ENCODE measurements around the gene ATP8A1.

Gene ATP8A1

DNA sequence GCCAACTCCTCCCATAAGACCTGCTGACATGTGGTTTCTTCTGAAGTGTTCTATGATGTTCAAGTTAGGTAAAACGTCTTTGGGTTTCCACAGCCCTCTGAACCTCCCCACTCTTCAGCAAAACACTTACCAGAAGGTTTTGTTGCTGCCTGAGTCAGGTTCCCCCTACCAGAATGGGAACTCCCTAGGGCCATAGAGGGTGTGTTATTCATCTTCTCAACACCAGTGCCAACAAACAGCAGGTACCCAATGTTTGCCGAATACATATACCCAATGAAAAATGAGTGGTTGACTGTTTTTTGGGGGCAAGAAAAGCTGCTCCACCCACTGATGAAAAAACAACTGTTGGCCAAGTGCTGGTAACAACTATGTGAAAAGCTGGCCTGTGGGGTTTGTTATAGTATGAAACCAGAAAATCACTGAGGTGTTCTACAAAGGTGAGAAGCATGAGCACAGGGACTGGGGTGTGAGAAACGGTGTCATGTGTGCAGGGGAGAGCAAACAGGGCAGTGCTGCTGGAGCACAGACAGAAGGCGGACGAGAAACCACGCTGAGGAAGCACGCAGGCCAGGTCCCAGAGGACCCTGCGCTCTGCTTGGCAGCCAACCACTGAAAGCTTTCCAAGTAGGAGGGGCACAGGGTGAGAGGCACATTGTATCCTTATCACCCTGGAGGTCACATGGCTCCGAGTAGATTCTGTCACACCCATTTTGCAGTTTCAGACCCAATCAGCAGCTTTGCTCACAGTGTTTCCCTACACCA is 28.8 kb downstream of the ATP8A1 start:
- FAIRE-seq (no peak), DNase-seq (ENCODE audit: low spot score) (no peak)

DNA sequence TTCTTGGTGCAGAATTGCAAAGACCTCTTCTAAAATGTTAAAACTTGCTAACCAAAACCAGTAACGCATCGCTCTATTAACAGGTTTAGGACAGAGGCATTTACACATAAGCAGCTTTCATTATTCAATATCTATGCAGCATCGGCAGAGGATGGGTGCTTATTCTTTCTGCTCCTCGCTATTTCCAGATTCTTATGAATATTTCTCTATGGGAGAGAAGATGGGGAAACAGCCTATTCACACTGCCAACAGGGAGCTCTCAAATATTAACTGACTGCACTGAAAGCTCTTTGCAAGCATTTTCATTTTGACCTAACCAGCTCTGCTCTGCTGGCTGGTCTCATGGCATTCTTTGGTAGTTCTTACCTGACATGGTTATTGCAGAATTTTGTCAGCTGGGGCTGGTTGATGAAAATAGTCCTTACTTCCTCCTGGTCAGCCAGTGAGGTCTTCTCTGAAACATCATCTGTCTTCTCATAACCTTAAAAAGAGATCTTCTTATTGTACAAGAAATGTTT is 30.2 kb downstream of the ATP8A1 start:
- DNase-seq (ENCODE audit: low spot score) (no peak), FAIRE-seq (no peak)

DNA sequence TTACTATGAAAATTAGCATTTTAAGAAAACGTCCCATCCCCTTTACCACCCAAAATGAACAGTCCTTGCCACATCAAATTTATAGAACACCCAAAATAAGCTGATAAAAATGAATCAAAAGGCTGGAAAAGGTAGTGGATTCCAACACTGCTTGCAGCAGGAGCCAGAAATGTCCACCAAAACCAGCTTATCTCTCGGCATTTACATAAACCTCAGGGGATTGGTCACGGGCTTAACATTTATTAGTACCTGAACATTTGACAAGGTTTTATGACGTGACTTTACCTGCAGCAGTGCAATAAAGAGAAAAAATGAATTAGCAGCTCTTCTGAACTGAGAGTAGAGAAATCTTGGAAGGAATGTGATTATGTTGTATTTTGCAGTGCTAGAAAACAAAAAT is 31.6 kb downstream of the ATP8A1 start:
- DNase-seq (ENCODE audit: low spot score) (no peak), FAIRE-seq (no peak)

DNA sequence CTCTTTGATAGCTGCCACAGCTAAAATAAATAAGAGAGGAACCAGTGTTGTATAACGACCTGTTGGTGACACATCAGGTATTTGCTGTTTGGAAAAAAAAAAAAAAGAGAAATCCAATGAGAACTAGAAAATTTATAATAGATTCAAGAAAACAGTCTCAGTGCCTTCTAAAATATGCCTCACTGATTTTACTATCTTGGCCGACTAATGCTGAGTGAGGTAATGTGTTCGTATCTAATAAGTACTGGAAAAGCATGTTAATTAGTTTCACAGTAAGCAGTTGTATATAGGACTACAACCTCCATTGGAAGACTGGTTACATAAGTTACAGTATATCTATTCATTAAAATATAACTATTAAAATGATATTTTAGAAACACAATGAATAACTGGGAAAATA is 32.4 kb downstream of the ATP8A1 start:
- DNase-seq (ENCODE audit: low spot score), result no peak
- no peak for FAIRE-seq

DNA sequence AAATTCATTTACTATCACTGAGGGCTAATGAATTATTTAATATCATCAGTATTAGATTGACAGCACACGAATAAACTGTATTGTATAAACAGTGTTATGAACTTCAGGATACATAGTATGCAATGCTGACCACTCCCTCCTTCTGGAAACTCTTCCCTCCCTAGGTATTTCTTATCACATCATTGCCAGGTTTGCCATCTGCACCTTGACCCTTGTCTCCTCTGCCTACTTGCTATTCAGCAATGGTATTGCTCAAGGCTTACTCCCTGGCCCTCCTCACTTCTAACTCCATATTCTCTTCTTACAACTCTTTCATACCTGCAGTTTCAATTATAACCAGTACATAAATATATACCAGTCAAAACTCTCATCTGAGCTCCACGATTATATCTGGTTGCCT is 38.9 kb downstream of the ATP8A1 start:
- FAIRE-seq, result no peak

DNA sequence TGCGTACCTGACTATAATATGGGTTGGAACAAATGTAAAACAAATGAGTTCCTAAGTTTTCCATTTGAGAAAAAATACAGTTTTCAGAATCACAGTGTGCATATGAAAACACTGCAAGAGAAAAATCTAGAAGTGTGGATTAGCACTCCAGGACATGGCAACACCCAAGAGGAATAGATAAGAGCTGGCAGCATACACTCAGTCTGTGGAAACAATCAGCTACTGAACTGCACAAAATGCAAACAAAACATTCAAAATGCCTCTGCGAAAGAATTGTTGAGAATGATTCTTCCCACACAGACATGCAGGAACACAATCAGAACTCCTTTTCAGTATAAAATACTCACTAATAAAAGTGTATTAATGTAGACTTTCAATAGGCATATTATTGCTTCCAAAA is 39.9 kb downstream of the ATP8A1 start:
- FAIRE-seq (no peak), DNase-seq (ENCODE audit: low spot score) (no peak)

More for the DNA sequence above, 38.9 kb downstream of the ATP8A1 start:
- no peak for DNase-seq (ENCODE audit: low spot score)

DNA sequence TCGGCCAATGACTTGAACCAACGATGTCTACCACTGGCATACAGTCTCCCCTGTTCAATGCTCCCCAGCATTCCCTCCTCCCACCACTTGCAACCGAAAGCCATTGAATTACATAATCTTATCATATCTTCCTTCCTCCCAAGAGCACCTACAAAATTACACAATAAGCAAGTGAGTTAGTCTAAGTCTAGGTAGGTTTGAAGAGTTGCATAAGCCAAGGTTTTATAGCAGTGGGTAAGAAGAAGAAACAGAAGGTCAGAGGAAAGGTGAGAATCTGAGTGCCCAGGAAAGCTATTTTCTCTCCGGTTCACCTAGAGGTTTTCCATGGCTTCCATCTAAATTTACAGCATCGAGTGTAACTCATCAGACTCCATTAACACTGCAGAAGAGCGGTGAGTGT is 40.3 kb downstream of the ATP8A1 start:
- DNase-seq (ENCODE audit: low spot score) (no peak), FAIRE-seq (no peak)

DNA sequence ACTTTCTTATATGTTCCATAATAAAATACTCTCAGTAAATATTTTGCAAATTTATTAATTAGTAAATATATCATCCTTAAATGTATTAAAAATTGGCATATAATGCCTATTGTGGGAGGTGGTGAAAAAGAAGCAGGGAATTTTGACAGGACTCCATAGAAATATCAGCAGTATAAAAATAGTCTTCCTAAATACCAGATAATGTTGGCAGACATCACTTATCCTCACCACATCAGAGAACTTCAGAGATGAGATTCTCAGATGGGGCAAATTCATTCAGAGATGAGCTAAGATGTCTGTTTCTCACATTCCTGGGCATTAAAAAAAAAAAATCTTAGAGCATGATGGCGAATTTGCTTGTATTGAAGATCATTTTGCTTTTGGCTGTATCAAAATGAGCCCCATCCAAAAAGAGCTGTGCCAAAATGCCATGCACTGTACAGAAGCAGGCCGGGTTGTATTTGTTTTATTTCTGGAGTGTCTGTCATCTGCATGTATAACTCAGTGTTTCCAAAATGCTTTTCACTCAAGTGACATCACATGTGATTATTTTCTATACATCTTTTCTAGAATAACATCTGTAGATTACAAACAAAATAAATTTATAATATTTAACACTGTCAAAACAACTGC is 41.7 kb downstream of the ATP8A1 start:
- DNase-seq (ENCODE audit: low spot score) (no peak), FAIRE-seq (no peak)

DNA sequence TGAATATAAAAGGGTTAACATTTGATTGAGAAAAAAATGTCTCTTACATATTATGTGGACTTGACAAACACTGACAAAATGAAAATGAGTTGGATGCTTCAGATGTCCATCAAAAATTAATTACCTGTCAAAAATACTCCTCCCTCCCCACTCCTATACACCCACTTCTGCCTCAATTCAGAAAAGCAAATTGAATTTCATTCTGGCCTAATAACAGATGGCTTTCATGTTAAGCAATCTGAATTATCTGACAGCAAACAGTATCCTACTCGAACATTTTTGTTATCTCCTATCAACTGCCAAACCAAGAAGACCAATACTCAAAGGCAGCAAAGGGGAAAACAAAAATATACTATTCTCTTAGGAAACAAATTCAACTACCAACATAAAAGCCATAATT is 44.0 kb downstream of the ATP8A1 start:
- no peak for FAIRE-seq
- DNase-seq (ENCODE audit: low spot score), result no peak

DNA sequence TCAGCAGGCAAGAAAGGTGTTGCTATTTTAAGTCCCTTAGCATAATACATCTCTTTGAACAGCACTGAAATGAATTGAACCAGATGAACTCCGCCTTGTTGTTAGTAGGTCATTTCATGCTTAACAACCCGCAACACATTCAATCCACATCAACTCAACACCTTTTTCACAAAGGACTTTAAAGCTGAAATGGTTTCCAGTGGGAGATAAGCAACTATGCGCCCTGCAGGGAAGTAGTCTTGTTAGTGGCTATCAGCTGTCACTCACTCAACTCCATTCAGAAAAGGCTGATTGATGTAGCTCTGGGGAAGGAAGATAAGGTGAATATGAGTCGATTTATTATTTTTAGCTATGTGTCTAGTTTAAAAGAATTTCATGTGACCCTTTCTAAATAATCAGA is 46.0 kb downstream of the ATP8A1 start:
- DNase-seq (ENCODE audit: low spot score) (no peak), FAIRE-seq (no peak)

DNA sequence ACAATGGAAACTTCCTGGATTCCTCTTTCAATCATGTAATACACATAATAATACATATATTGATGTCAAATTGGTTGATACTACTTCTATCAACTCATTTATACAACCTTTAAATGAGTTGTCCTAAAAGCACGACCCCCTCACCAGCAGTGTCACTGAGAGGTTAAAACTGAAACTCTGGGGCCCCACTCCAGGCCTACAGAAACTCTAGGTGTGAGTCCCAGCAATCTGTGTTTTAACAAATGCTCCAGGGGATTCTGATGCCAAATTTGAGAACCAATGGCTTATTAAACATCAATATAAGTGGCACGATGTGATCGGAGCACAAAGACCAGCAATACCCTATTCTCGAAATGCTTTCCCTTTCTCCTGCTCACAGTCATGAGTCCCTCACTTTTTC is 47.9 kb downstream of the ATP8A1 start:
- no peak for FAIRE-seq

DNA sequence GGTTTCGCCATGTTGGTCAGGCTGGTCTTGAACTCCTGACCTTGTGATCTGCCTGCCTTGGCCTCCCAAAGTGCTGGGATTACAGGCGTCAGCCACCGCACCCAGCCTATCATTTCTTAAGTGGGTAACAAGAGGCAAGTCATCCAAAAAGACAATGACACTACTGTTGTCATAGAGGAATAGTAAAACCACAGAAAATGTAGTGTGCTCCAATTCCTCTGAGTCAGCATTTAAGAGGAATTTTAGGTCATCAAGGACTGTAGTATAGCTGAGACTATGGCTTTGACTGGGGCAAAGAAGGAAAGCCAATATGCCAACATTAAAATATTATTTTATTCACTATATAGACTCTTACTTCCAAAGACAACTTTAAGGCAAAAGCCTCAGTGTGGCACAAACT is 48.4 kb downstream of the ATP8A1 start:
- no peak for FAIRE-seq

More for the DNA sequence above, 47.9 kb downstream of the ATP8A1 start:
- no peak for DNase-seq (ENCODE audit: low spot score)

DNA sequence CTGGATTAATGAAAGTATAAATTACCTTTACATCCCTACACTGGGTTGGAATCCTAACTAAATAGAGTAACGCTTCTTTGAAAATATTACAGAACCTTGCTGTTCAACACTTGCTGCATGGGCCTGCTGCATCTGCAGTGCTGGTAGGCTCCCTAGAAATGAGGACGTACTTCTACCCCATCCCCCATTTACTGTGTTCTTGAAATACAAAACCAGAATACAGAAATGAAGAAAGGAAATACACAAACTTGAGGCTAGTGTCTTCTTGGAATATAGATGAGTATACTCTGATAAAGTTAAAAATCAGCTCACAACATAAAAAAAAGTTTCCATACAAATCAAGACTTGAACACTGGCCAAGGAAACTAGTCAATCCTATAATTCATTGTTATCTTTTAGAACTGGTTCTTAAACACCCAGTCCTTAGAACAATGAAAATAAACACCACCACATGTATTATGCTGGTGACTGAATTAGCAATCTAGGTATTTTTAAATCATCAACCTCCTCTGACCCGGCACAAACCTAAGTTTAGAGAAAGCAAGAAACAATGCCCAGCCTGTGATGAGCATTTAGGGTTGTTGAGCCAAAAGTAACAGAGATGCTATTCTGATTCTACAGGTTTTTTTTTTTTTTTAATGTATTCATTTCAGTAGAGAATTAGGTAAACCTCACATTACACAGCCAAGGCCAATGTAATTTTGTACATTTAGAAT is 49.7 kb downstream of the ATP8A1 start:
- DNase-seq (ENCODE audit: low spot score), result no peak
- FAIRE-seq, result no peak

More for the DNA sequence above, 48.4 kb downstream of the ATP8A1 start:
- DNase-seq (ENCODE audit: low spot score), result no peak

DNA sequence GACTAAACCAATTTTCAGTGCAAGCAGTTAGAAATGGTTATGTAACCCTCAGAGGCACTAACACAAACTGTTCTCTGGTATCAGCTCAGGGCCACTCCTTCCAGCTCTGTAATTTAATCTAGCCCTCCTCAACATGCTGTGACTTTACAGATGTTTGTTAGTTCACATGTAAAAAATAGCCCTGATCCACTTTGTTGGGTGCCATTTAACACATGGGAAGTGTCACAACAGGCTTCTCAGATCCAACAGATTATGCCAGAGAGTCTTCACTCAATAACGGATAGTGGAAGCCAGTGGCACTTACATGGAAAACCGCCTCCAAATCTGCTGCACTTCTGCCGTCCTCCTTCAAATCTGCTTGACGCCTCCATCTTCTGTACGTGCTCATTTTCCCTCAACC is 51.6 kb downstream of the ATP8A1 start:
- FAIRE-seq, result no peak
- DNase-seq (ENCODE audit: low spot score), result no peak

DNA sequence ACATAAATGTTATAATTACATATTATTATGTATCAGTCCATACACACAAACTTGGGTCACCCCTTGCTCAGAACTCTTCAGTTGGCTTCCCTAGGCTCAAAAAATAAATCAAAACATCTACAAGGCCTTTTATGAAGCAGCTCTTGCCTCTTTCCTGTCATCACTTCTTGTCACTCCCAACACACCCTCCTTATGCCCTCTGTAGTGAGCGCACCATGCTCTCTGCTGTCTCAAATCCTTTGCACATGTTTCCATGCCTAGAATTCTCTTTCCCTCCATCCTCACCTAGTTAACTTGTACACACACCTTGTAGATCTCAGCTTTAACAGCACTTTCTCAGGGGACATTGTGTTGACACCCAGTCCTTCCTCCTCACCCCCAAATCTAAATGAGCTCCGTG is 53.0 kb downstream of the ATP8A1 start:
- no peak for DNase-seq (ENCODE audit: low spot score)
- no peak for FAIRE-seq

DNA sequence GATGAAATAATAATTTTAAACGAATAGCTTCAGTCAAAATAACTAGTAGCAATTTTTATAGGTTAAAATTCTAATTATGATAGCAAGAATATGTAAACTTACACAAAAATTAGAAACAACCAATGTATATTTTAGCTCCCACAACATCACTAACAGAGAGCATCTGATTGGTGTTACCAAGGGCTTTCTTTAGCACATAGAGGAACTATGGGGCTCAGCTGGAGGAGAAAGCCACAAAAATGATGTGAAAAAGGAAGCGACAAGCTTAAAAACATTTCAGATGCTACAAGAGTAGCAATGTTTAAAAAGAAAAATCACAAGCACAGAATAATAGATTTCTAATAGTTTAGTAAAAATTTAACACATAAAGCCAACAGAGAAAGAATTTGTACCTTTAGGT is 56.3 kb downstream of the ATP8A1 start:
- DNase-seq (ENCODE audit: low spot score), result no peak
- no peak for FAIRE-seq

DNA sequence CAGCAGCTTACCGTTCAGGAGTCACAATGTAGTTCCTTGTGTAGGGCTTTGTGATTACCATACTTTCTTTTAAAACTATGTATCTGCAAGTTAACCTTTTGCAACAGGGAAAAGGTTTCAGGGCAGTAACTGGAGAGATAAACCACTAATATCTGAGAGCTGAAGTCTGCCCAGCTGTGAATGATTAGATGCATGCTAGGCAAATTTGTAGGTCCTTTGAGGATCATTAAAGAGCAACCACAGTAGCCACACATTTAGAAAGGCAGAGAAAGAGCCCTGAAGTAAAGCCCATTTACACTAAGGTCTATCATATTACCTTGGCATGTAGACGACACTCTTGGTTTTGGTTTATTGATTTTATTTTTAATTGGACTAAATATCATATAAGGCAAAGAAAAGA is 60.0 kb downstream of the ATP8A1 start:
- DNase-seq (ENCODE audit: low spot score) (no peak), FAIRE-seq (no peak)

DNA sequence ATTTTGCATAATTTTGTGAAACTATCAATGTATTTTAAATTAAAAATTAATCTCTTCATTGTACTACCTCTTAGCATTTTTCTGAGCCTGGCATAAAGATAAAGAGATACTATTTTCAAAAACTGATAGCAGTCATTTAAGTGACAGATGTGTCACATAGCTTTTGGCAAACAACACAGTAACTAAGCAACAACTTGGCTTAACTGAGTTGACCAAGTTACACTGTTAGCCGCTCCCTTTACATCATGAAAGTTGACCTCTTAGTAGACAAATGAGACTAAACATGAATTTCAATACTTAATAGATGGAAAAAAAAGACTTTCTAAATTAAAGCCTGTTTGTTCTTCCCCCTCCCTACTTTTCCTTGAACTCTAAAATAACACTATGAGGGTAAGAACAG is 62.0 kb downstream of the ATP8A1 start:
- DNase-seq (ENCODE audit: low spot score) (no peak), FAIRE-seq (no peak)

DNA sequence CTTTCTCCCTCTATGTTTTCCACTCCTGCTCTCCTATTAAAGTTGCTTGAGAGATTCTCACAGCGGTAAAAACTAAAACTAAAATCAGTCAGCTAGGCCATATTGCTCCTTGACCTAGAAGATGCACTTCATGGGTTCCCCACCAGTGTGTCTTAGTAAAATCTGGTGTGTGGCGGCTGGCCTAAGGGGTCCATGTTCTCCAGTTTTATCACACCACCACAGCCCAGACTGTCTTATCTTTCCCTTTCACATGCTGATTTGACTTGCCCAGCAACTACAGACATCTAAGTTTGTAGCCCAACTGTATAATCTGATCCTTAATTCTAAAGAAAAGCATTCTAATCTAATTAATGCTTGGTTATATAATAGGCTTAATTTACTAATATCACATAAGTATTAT is 68.0 kb downstream of the ATP8A1 start:
- no peak for FAIRE-seq
- DNase-seq (ENCODE audit: low spot score), result no peak

DNA sequence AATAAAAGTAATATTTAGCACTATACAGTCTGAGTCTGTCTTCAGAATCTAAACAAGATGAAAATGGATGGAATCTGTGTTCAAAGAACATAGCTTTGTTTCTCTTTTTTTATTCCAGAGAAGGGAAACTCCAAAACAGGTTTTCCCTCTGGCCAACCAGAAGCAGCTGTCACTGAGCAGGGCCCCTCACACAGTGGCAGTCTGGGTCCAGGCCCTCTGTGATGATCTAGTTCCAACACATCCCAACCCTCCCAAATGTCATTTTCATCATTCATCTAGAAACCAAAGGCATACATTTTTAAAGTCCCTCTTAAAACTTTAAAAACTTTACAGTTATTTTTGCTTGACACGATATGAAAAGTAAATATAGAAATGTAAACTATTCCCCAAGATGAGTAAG is 70.1 kb downstream of the ATP8A1 start:
- no peak for FAIRE-seq
- no peak for DNase-seq (ENCODE audit: low spot score)

DNA sequence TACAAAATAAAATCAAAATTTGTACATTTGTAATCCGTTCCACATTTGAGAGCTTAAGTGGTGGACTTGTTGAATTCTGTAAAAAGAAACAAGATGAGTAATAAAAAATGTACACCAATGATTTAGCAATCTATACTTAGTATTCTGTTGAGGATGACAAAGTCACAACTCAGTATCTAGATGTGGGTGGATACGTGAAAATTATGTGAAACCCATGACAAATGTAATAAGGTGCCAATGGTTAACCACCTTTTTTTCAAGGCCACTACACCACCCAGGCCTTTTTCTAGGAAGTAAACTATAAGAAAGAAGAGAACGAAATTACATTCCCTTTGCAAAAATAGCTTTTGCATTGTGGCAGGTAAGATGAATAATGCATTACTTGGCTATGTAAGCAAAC is 77.0 kb downstream of the ATP8A1 start:
- FAIRE-seq (no peak), DNase-seq (ENCODE audit: low spot score) (no peak)

DNA sequence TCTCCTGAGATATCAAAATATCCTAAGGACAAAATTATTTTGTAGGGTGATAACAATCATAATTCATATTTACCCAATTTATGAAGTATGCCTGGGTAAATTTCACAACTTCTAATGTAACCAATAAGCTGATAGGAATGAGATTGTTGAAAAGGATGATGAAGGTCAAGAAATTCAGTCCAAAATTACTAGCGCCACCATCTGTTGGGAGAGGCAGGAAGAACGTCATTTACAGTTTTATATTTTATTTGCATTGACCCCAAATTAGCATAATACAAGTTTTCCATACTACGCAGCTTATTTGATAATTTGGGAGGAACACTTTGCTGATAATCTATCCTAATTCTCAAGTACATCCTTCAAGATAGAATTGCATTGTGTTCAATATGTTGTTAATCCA is 78.7 kb downstream of the ATP8A1 start:
- DNase-seq (ENCODE audit: low spot score) (no peak), FAIRE-seq (no peak)

Data from RCC 7860 (cell line).